ENCODE measurements around the gene GAL3ST2.

Gene GAL3ST2

DNA sequence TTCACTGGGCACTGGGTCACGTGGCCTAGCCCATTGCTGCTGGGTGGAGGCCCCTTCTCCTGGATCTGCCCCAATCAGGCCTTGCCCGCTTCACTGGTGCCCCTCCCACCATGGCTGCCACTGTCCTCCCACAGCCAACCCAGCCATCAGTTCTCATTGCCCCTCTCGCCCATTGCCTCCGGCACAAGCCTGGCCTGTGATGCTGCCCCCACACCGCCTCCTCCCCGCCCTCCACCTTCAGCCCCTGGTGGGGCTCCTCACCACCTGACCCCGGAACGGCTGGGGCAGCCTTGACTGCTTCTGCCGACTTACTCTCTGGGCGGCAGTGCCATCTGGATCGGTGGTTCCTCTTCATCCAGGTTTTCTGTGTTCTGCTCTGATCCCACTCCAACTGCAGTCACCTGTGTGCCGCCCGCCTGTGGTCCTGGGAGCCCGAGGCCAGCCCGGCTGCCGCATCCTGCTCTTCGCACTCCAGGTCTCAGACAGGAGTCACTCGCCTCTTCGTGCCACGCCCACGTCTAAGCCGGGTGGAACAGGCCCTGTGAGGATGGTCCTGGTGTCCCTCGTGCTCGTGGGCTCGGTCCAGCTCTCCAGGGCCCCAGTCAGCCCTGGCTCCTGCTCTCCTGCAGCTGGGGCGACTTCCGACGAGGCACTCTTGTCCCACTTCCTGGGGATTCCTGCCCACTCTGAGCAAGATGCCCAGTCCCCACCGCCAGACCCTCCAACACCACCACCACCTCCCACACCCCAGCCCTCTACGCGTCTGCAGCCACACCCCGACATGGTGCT, 28.0 kb upstream of the GAL3ST2 start:
- Histone ChIP-seq H3K9ac (ENCODE audit: low read length) (no peak overlapping the region), H2AFZ (ENCODE audit: low read depth, low read length) (no peak overlapping the region), H2BK120ac (ENCODE audit: low read depth, low read length) (no peak overlapping the region), H3K4ac (ENCODE audit: low read depth in 1 of 2, low read length in 2 of 2) (no peak overlapping the region), H3K14ac (ENCODE audit: low read length in 2 of 2) (no peak overlapping the region), H2BK12ac (ENCODE audit: low read length in 2 of 2) (no peak overlapping the region), H3K36me3 (ENCODE audit: control insufficient read depth in 1 of 2, insufficient read depth in 2 of 2, low read depth in 1 of 2, low read length in 2 of 2) (peaks cover 71 to 75% of the 10 kb centered on the region in 2 experiments), H3K18ac (ENCODE audit: low read depth in 1 of 2, low read length in 2 of 2) (no peak overlapping the region), H4K8ac (ENCODE audit: low read length) (no peak overlapping the region), H3K23ac (ENCODE audit: low read length in 2 of 2) (no peak overlapping the region), H2BK15ac (ENCODE audit: low read depth, poor library complexity, severe bottlenecking) (no peak overlapping the region), H3K4me3 (ENCODE audit: insufficient read depth in 1 of 2, low read depth in 1 of 2, low read length in 2 of 2) (no peak overlapping the region), H3K9me3 (ENCODE audit: control insufficient read depth, low read length) (no peaks in the 10 kb centered on the region), H2AK5ac (ENCODE audit: low read length, severe bottlenecking) (no peak overlapping the region), H2BK5ac (ENCODE audit: low read depth, low read length, poor library complexity, severe bottlenecking) (no peak overlapping the region), H3K4me2 (ENCODE audit: low read length, poor library complexity, severe bottlenecking) (no peak overlapping the region), H3K79me1 (replicated peaks; ENCODE audit: low read length, poor library complexity, severe bottlenecking) (peaks cover 24% of the 10 kb centered on the region), H3K27me3 (ENCODE audit: control insufficient read depth in 1 of 2, insufficient read depth in 1 of 2, low read length in 2 of 2) (no peaks in the 10 kb centered on the region), H3K27ac (ENCODE audit: low read length, poor library complexity, severe bottlenecking) (no peak overlapping the region), H3K4me1 (ENCODE audit: control insufficient read depth, insufficient read depth, low read depth, low read length) (peaks cover 22% of the 10 kb centered on the region), H4K91ac (ENCODE audit: low read length) (no peak overlapping the region)
- WGBS, result 90% methylated on average over 32 of the region's 32 CpGs
- DNase-seq, result no peak

DNA sequence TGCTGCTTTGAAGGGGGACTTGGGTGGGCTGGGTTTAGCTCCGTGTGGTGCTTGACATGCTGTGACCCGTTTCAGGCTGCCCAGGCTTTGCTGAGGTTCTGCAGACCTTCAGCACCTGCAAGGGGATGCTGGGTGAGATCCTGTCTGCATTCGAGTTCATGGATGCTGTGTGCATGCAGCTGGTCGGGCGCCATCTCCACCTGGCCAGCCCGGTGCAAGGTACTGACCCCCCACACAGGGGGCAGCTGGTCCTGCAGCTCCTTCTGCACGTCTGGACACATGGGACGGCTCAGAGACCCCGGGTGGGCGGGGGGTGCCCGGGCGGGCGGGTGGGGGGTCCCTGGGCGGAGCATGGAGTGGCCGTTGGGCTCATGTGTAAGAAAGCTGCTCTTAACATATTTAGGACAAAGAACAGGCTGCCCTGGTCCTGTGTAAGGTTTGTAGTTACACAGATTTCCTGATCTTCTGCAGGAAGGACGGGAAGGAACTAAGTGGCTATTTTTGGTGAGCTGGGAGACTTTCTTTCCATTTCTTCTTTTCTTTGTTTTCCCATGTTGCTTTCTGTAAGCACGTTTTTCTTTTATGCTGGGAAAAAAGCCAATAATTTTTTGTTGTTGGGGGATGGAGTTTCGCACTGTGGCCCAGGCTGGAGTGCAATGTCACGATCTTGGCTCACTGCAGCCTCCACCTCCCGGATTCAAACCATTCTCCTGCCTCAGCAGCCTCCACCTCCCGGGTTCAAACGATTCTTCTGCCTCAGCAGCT, 26.4 kb upstream of the GAL3ST2 start:
- H3K23ac ChIP-seq (ENCODE audit: low read length in 2 of 2), result no peak overlapping the region
- peaks cover 24% of the 10 kb centered on the region for H3K4me1 ChIP-seq (ENCODE audit: control insufficient read depth, insufficient read depth, low read depth, low read length)
- 87% methylated on average over 21 of the region's 22 CpGs for WGBS
- H3K9ac ChIP-seq (ENCODE audit: low read length), result no peak overlapping the region
- DNase-seq, result no peak
- H3K18ac ChIP-seq (ENCODE audit: low read depth in 1 of 2, low read length in 2 of 2), result no peak overlapping the region
- H3K9me3 ChIP-seq (ENCODE audit: control insufficient read depth, low read length), result no peaks in the 10 kb centered on the region
- H2BK12ac ChIP-seq (ENCODE audit: low read length in 2 of 2), result no peak overlapping the region
- no peak overlapping the region for H3K27ac ChIP-seq (ENCODE audit: low read length, poor library complexity, severe bottlenecking)
- no peak overlapping the region for H2BK15ac ChIP-seq (ENCODE audit: low read depth, poor library complexity, severe bottlenecking)
- H3K4ac ChIP-seq (ENCODE audit: low read depth in 1 of 2, low read length in 2 of 2), result no peak overlapping the region
- H3K14ac ChIP-seq (ENCODE audit: low read length in 2 of 2), result no peak overlapping the region
- H4K91ac ChIP-seq (ENCODE audit: low read length), result no peak overlapping the region
- H3K27me3 ChIP-seq (ENCODE audit: control insufficient read depth in 1 of 2, insufficient read depth in 1 of 2, low read length in 2 of 2), result no peaks in the 10 kb centered on the region
- H2AK5ac ChIP-seq (ENCODE audit: low read length, severe bottlenecking), result no peak overlapping the region
- peaks cover 25% of the 10 kb centered on the region for H3K79me1 ChIP-seq (replicated peaks; ENCODE audit: low read length, poor library complexity, severe bottlenecking)
- H2BK5ac ChIP-seq (ENCODE audit: low read depth, low read length, poor library complexity, severe bottlenecking), result no peak overlapping the region
- peaks cover 63 to 70% of the 10 kb centered on the region in 2 experiments for H3K36me3 ChIP-seq (ENCODE audit: control insufficient read depth in 1 of 2, insufficient read depth in 2 of 2, low read depth in 1 of 2, low read length in 2 of 2)
- no peak overlapping the region for H2BK120ac ChIP-seq (ENCODE audit: low read depth, low read length)
- H3K4me3 ChIP-seq (ENCODE audit: insufficient read depth in 1 of 2, low read depth in 1 of 2, low read length in 2 of 2), result no peak overlapping the region
- H4K8ac ChIP-seq (ENCODE audit: low read length), result no peak overlapping the region
- H3K4me2 ChIP-seq (ENCODE audit: low read length, poor library complexity, severe bottlenecking), result no peak overlapping the region
- H2AFZ ChIP-seq (ENCODE audit: low read depth, low read length), result no peak overlapping the region

DNA sequence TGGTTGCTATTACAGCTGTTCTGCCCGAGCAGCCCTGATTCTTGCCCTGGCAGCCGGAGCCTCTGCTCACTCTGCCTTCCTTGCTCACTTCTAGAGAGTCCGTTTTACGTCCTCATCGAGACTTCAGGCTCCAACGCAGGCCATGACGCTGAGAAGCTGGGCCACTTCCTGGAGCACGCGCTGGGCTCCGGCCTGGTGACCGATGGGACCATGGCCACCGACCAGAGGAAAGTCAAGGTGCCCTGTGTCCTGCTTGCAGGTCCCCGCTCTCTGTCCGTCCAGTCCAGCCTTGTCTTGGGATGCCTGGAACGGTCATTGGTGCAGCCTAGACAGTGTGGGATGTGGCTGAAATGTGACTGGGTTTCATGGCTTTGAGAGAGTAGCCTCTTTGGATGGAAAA, 25.5 kb upstream of the GAL3ST2 start:
- Histone ChIP-seq H2AFZ (ENCODE audit: low read depth, low read length) (no peak overlapping the region), H3K27ac (ENCODE audit: low read length, poor library complexity, severe bottlenecking) (no peak overlapping the region), H3K4me2 (ENCODE audit: low read length, poor library complexity, severe bottlenecking) (no peak overlapping the region), H3K4ac (ENCODE audit: low read depth in 1 of 2, low read length in 2 of 2) (no peak overlapping the region), H3K27me3 (ENCODE audit: control insufficient read depth in 1 of 2, insufficient read depth in 1 of 2, low read length in 2 of 2) (no peaks in the 10 kb centered on the region), H3K9ac (ENCODE audit: low read length) (no peak overlapping the region), H3K4me3 (ENCODE audit: insufficient read depth in 1 of 2, low read depth in 1 of 2, low read length in 2 of 2) (no peak overlapping the region), H3K23ac (ENCODE audit: low read length in 2 of 2) (no peak overlapping the region), H2BK15ac (ENCODE audit: low read depth, poor library complexity, severe bottlenecking) (no peak overlapping the region), H3K4me1 (ENCODE audit: control insufficient read depth, insufficient read depth, low read depth, low read length) (peaks cover 24% of the 10 kb centered on the region), H3K36me3 (ENCODE audit: control insufficient read depth in 1 of 2, insufficient read depth in 2 of 2, low read depth in 1 of 2, low read length in 2 of 2) (peaks cover 63 to 73% of the 10 kb centered on the region in 2 experiments), H3K14ac (ENCODE audit: low read length in 2 of 2) (no peak overlapping the region), H3K9me3 (ENCODE audit: control insufficient read depth, low read length) (no peaks in the 10 kb centered on the region), H3K79me1 (replicated peaks; ENCODE audit: low read length, poor library complexity, severe bottlenecking) (peaks cover 25% of the 10 kb centered on the region), H3K18ac (ENCODE audit: low read depth in 1 of 2, low read length in 2 of 2) (no peak overlapping the region), H4K8ac (ENCODE audit: low read length) (no peak overlapping the region), H2BK5ac (ENCODE audit: low read depth, low read length, poor library complexity, severe bottlenecking) (no peak overlapping the region), H4K91ac (ENCODE audit: low read length) (no peak overlapping the region), H2BK12ac (ENCODE audit: low read length in 2 of 2) (no peak overlapping the region), H2BK120ac (ENCODE audit: low read depth, low read length) (no peak overlapping the region), H2AK5ac (ENCODE audit: low read length, severe bottlenecking) (no peak overlapping the region)
- DNase-seq, result no peak
- 91% methylated on average over 14 of the region's 15 CpGs for WGBS

DNA sequence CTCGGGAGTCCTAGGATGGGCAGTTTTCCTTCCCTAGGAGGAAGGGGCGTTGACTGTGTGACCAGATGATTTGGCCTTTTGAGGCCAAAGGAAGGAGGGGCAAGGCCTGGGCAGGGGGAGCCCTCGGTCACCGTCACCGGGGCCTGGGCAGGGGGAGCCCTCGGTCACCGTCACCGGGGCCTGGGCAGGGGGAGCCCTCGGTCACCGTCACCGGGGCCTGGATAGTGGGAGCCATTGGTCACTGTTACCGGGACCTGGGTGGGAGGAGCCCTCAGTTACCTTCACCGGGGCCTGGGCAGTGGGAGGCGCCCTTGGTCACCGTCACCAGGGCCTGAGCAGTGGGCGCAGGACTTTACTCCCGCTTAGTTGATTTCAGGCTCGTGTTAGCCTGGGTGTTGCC, 24.8 kb upstream of the GAL3ST2 start:
- Histone ChIP-seq H3K9ac (ENCODE audit: low read length) (no peak overlapping the region), H3K79me1 (replicated peaks; ENCODE audit: low read length, poor library complexity, severe bottlenecking) (peaks cover 25% of the 10 kb centered on the region), H2BK12ac (ENCODE audit: low read length in 2 of 2) (no peak overlapping the region), H3K18ac (ENCODE audit: low read depth in 1 of 2, low read length in 2 of 2) (no peak overlapping the region), H3K27ac (ENCODE audit: low read length, poor library complexity, severe bottlenecking) (no peak overlapping the region), H3K14ac (ENCODE audit: low read length in 2 of 2) (no peak overlapping the region), H3K4me3 (ENCODE audit: insufficient read depth in 1 of 2, low read depth in 1 of 2, low read length in 2 of 2) (no peak overlapping the region), H3K9me3 (ENCODE audit: control insufficient read depth, low read length) (no peaks in the 10 kb centered on the region), H3K4me2 (ENCODE audit: low read length, poor library complexity, severe bottlenecking) (no peak overlapping the region), H3K36me3 (ENCODE audit: control insufficient read depth in 1 of 2, insufficient read depth in 2 of 2, low read depth in 1 of 2, low read length in 2 of 2) (peaks cover 67 to 77% of the 10 kb centered on the region in 2 experiments), H3K4ac (ENCODE audit: low read depth in 1 of 2, low read length in 2 of 2) (no peak overlapping the region), H4K8ac (ENCODE audit: low read length) (no peak overlapping the region), H3K27me3 (ENCODE audit: control insufficient read depth in 1 of 2, insufficient read depth in 1 of 2, low read length in 2 of 2) (no peaks in the 10 kb centered on the region), H2AFZ (ENCODE audit: low read depth, low read length) (no peak overlapping the region), H2AK5ac (ENCODE audit: low read length, severe bottlenecking) (no peak overlapping the region), H2BK120ac (ENCODE audit: low read depth, low read length) (no peak overlapping the region), H4K91ac (ENCODE audit: low read length) (no peak overlapping the region), H2BK15ac (ENCODE audit: low read depth, poor library complexity, severe bottlenecking) (no peak overlapping the region), H2BK5ac (ENCODE audit: low read depth, low read length, poor library complexity, severe bottlenecking) (no peak overlapping the region), H3K23ac (ENCODE audit: low read length in 2 of 2) (no peak overlapping the region), H3K4me1 (ENCODE audit: control insufficient read depth, insufficient read depth, low read depth, low read length) (peaks cover 24% of the 10 kb centered on the region)
- no peak for DNase-seq
- 96% methylated on average over 17 of the region's 18 CpGs for WGBS
